GM20431 (cell line): Measurements from ENCODE around the gene TMEM86B.

Source experiments
- in situ Hi-C: fragments of 300-500 bp; cut with MseI, MboI; formaldehyde crosslinking; loops from one replicate; pipeline ENCODE4 v1.15.0; 2020; ENCODE audit warnings: low sequenced_read_pairs; ENCODE audit not compliant: unreplicated experiment

The TMEM86B gene

GRCh38 chr19:55257461-55258420, 29.2 kb upstream of the TMEM86B start:
- in situ Hi-C loops: no loop called here

- in situ Hi-C loops: no loop called here
Observed at GRCh38 chr19:55256562-55257460, 28.2 kb upstream of the TMEM86B start.

GRCh38 chr19:55255618-55256423, 27.3 kb upstream of the TMEM86B start:
- in situ Hi-C loops: no loop called here

- in situ Hi-C loops: no loop called here
Observed at GRCh38 chr19:55254625-55254977, 26.0 kb upstream of the TMEM86B start.

- in situ Hi-C loops: no loop called here
Observed at GRCh38 chr19:55253842-55254624, 25.5 kb upstream of the TMEM86B start.

- in situ Hi-C loops: no loop called here
Observed at GRCh38 chr19:55252760-55253663, 24.4 kb upstream of the TMEM86B start.

DNA sequence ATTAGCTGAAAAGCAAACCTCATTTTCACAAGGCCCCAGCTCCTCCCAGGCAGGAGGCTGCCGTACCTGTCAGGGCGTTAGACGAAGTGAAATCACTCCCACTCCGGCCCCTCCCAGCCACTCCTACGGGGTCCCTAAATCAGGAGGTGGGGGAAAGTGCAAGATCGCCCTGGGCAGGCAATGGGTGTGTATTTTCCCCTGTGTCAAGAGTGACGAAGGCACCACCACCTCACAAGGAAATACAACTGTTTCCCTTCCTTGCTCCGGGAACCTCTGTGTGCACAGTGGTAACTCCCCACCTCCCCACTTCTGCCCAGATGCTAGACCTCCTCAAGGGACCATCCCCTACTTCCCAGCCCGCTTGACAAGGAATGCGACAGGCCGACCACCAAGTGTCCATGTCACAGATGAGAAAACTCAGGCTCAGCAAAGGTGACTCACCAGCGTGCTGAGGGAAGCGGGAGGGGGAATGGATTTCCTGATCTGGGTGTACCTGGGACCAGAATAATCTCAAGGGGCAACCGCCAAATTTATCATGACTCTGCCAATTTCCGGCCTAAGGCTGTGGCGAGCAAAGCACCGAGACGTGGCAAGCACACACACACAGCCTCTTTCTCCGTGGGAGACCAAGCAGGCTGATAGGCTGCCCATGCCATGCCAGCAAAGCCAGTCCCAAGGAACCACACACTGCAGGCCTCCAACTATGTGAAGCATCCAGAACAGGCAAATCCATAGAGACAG, 22.9 kb upstream of the TMEM86B start:
- in situ Hi-C loops: no loop called here

GRCh38 chr19:55250262-55251036, 21.9 kb upstream of the TMEM86B start:
- in situ Hi-C loops: no loop called here

- in situ Hi-C loops: no loop called here
Observed at GRCh38 chr19:55249841-55250240, 21.3 kb upstream of the TMEM86B start.

DNA sequence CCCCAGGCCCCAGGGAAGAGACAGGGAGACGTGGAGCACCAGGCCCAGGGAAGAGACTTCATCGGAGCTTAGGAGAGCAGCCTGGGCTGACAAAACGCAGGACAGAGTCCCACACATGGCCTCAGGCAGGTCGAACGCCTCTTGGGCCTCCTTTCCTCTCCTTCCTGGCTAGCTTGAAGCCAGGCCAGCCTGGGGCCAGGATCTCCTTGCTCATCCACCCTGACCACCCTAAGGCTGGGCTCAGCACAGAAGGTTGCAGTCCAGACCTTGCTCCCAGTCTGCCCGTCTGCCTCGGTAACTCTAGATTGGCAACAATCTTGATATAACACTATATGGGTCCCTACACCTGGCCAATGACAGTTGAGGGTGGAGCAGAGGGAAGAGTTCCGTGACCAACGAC, 20.1 kb upstream of the TMEM86B start:
- in situ Hi-C loops: no loop called here

GRCh38 chr19:55248166-55248675, 19.7 kb upstream of the TMEM86B start:
- in situ Hi-C loops: no loop called here

- in situ Hi-C loops: no loop called here
Observed at GRCh38 chr19:55247621-55248099, 19.1 kb upstream of the TMEM86B start.

GRCh38 chr19:55246462-55247451, 18.2 kb upstream of the TMEM86B start:
- in situ Hi-C loops: no loop called here

- in situ Hi-C loops: no loop called here
Observed at GRCh38 chr19:55245236-55245904, 16.8 kb upstream of the TMEM86B start.
